ENCODE measurements around the gene TRABD2B.

- TF ChIP-seq, protein P1, sequence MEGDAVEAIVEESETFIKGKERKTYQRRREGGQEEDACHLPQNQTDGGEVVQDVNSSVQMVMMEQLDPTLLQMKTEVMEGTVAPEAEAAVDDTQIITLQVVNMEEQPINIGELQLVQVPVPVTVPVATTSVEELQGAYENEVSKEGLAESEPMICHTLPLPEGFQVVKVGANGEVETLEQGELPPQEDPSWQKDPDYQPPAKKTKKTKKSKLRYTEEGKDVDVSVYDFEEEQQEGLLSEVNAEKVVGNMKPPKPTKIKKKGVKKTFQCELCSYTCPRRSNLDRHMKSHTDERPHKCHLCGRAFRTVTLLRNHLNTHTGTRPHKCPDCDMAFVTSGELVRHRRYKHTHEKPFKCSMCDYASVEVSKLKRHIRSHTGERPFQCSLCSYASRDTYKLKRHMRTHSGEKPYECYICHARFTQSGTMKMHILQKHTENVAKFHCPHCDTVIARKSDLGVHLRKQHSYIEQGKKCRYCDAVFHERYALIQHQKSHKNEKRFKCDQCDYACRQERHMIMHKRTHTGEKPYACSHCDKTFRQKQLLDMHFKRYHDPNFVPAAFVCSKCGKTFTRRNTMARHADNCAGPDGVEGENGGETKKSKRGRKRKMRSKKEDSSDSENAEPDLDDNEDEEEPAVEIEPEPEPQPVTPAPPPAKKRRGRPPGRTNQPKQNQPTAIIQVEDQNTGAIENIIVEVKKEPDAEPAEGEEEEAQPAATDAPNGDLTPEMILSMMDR (IDR thresholded peaks at IDR 0.05) = no peak
- no peak for TF ChIP-seq POLR2AphosphoS5 (IDR thresholded peaks at IDR 0.05)
- TF ChIP-seq POLR2A (IDR thresholded peaks at IDR 0.05) = no peak
Observed at GRCh38 chr1:47781171-47781959, 215.8 kb downstream of the TRABD2B start.

Data from upper lobe of left lung (tissue), 4 donors.